SK-N-MC (cell line): ENCODE measurements around the gene RGL3.
"Not testable (repeated sequence)": the region's sequence is repeated elsewhere in the genome, so short reads cannot be mapped to it uniquely, and the experiment has no call there.

Source experiments
- DNase-seq: peaks from one replicate; pipeline ENCODE4 v3.0.0-alpha.2; 2011; ENCODE audit warnings: low read depth, low spot score
- H3K27ac ChIP-seq: fragments of 200-600 bp; sonication (generic); 2 replicates; pipeline ENCODE4 v1.5.1; 2016; ENCODE audit warnings: mixed run types
- H3K36me3 ChIP-seq: fragments of 200-600 bp; sonication (generic); 2 replicates; pipeline ENCODE4 v1.6.1; 2017; ENCODE audit warnings: antibody characterized with exemption, low read length, mixed read lengths; ENCODE audit not compliant: insufficient read depth
- H3K4me3 ChIP-seq: fragments of 200-600 bp; sonication (generic); 2 replicates; pipeline ENCODE4 v1.5.1; 2016
- H3K9ac ChIP-seq: fragments of 200-600 bp; sonication (generic); 2 replicates; pipeline ENCODE4 v1.8.0; 2017; ENCODE audit warnings: mixed run types, mixed read lengths; ENCODE audit not compliant: insufficient read length
- H3K9me3 ChIP-seq: fragments of 200-600 bp; sonication (generic); 2 replicates; pipeline ENCODE4 v1.6.1; 2017; ENCODE audit warnings: low read depth, mild to moderate bottlenecking, antibody characterized with exemption, low read length, moderate library complexity, mixed read lengths
- EZH2 ChIP-seq: fragments of 200-600 bp; sonication (generic); IDR thresholded peaks from one replicate; pipeline ENCODE4 v1.6.1; 2017; ENCODE audit warnings: antibody characterized with exemption
- FOXP2 ChIP-seq: optimal IDR thresholded peaks from 2 replicates; pipeline ENCODE3; 2011; ENCODE audit warnings: mild to moderate bottlenecking, moderate library complexity; ENCODE audit not compliant: insufficient read depth; ENCODE audit errors: extremely low read length, control extremely low read depth
- POLR2AphosphoS5 ChIP-seq: IDR thresholded peaks from 2 replicates; pipeline ENCODE4 v1.6.1; 2012; ENCODE audit warnings: mild to moderate bottlenecking, low read depth, low read length, borderline replicate concordance

The RGL3 gene

GRCh38 chr19:11414544-11414943, 4.6 kb downstream of the RGL3 start:
- no peak overlapping the region for H3K9ac ChIP-seq
- TF ChIP-seq POLR2AphosphoS5, result no peak
- TF ChIP-seq EZH2, result no peak
- TF ChIP-seq FOXP2, result no peak
- H3K27ac ChIP-seq, result no peak overlapping the region
- no peaks in the 10 kb centered on the region for H3K36me3 ChIP-seq
- no peak overlapping the region for H3K4me3 ChIP-seq
- DNase-seq, result no peak
- H3K9me3 ChIP-seq, result no peaks in the 10 kb centered on the region

GRCh38 chr19:11410682-11411081, 8.4 kb downstream of the RGL3 start:
- no peak for DNase-seq
- Histone ChIP-seq H3K9me3 (no peaks in the 10 kb centered on the region), H3K27ac (no peak overlapping the region), H3K4me3 (no peak overlapping the region), H3K36me3 (no peaks in the 10 kb centered on the region), H3K9ac (no peak overlapping the region)
- no peak for TF ChIP-seq EZH2
- TF ChIP-seq POLR2AphosphoS5, result no peak
- TF ChIP-seq FOXP2, result no peak

GRCh38 chr19:11408591-11408990, 10.5 kb downstream of the RGL3 start:
- Histone ChIP-seq H3K9ac (no peak overlapping the region), H3K4me3 (no peak overlapping the region), H3K27ac (no peak overlapping the region), H3K9me3 (no peaks in the 10 kb centered on the region), H3K36me3 (no peaks in the 10 kb centered on the region)
- no peak for DNase-seq
- TF ChIP-seq FOXP2 (no peak), EZH2 (no peak), POLR2AphosphoS5 (no peak)

- not testable (repeated sequence) for H3K9me3 ChIP-seq, DNase-seq, H3K36me3 ChIP-seq, H3K9ac ChIP-seq, H3K27ac ChIP-seq, H3K4me3 ChIP-seq
Observed at GRCh38 chr19:11406703-11407236, 12.3 kb downstream of the RGL3 start.

- Histone ChIP-seq H3K9ac (no peak overlapping the region), H3K4me3 (no peak overlapping the region), H3K9me3 (no peaks in the 10 kb centered on the region), H3K36me3 (no peaks in the 10 kb centered on the region), H3K27ac (no peak overlapping the region)
- no peak for DNase-seq
- TF ChIP-seq EZH2 (no peak), POLR2AphosphoS5 (no peak), FOXP2 (no peak)
Observed at GRCh38 chr19:11405846-11406643, 13.1 kb downstream of the RGL3 start.

GRCh38 chr19:11404588-11405222, 14.4 kb downstream of the RGL3 start:
- no peak for DNase-seq
- no peaks in the 10 kb centered on the region for H3K9me3 ChIP-seq
- H3K27ac ChIP-seq, result 0 out of 2 replicates have a peak overlapping the region, but pooled peaks have one; percentile 48
- no peak overlapping the region for H3K4me3 ChIP-seq
- no peaks in the 10 kb centered on the region for H3K36me3 ChIP-seq
- TF ChIP-seq EZH2 (no peak), POLR2AphosphoS5 (no peak), FOXP2 (no peak)
- no peak overlapping the region for H3K9ac ChIP-seq

- H3K4me3 ChIP-seq, result no peak overlapping the region
- no peaks in the 10 kb centered on the region for H3K9me3 ChIP-seq
Observed at GRCh38 chr19:11401808-11402543, 17.1 kb downstream of the RGL3 start.

GRCh38 chr19:11400798-11401197, 18.3 kb downstream of the RGL3 start:
- Histone ChIP-seq H3K27ac (no peak overlapping the region), H3K4me3 (no peak overlapping the region), H3K9ac (no peak overlapping the region), H3K36me3 (no peaks in the 10 kb centered on the region), H3K9me3 (no peaks in the 10 kb centered on the region)
- DNase-seq, result no peak
- TF ChIP-seq POLR2AphosphoS5 (no peak), EZH2 (no peak), FOXP2 (no peak)

More at GRCh38 chr19:11401808-11402543, 17.1 kb downstream of the RGL3 start:
- no peak overlapping the region for H3K27ac ChIP-seq
- H3K36me3 ChIP-seq, result no peaks in the 10 kb centered on the region
- DNase-seq, result no peak
- H3K9ac ChIP-seq, result no peak overlapping the region
- TF ChIP-seq FOXP2 (no peak), EZH2 (no peak), POLR2AphosphoS5 (no peak)
